Neural cell (in vitro differentiated cells): ENCODE measurements around the gene PRKCA. TPM values are rescaled to one million over a fixed set of nuclear protein-coding genes. Genes with fewer than 3 reads are reported as not detected.

Source experiments
- H2AFZ ChIP-seq: fragments of 200-600, 300-800 bp; sonication (generic), shearing (Covaris generic); 2 replicates; pipeline ENCODE4 v1.6.0; 2014; ENCODE audit warnings: low read depth, mild to moderate bottlenecking, antibody characterized with exemption, low read length, moderate library complexity
- H3F3A ChIP-seq: fragments of 200-600 bp; shearing (Covaris generic); 2 replicates; pipeline ENCODE4 v1.6.1; 2016; ENCODE audit warnings: mild to moderate bottlenecking, moderate library complexity, mixed read lengths, antibody characterized with exemption, low read length; ENCODE audit not compliant: insufficient read depth, poor library complexity, severe bottlenecking
- H3K27ac ChIP-seq: fragments of 200-600, 300-800 bp; sonication (generic), shearing (Covaris generic); 2 replicates; pipeline ENCODE4 v1.5.1; 2014; ENCODE audit warnings: mild to moderate bottlenecking, low read length, moderate library complexity
- H3K27me3 ChIP-seq: fragments of 300-800, 200-600 bp; sonication (generic), shearing (Covaris generic); 2 replicates; pipeline ENCODE4 v1.6.0; 2014; ENCODE audit warnings: mild to moderate bottlenecking, low read depth, low read length, moderate library complexity; ENCODE audit not compliant: insufficient read depth
- H3K36me3 ChIP-seq: fragments of 300-800, 200-600 bp; sonication (generic), shearing (Covaris generic); 2 replicates; pipeline ENCODE4 v1.5.1; 2014; ENCODE audit warnings: mild to moderate bottlenecking, antibody characterized with exemption, low read length, moderate library complexity; ENCODE audit not compliant: insufficient read depth
- H3K4me2 ChIP-seq: fragments of 300-800, 200-600 bp; sonication (generic), shearing (Covaris generic); 2 replicates; pipeline ENCODE4 v1.6.0; 2014; ENCODE audit warnings: mild to moderate bottlenecking, low read length
- H3K4me3 ChIP-seq: fragments of 300-800, 200-600 bp; sonication (generic), shearing (Covaris generic); 2 replicates; pipeline ENCODE4 v1.5.1; 2014; ENCODE audit warnings: mild to moderate bottlenecking, low read length, moderate library complexity
- H3K79me2 ChIP-seq: fragments of 200-600 bp; shearing (Covaris generic); replicated peaks from 2 replicates; pipeline ENCODE4 v1.6.0; 2014; ENCODE audit warnings: mild to moderate bottlenecking, low read length, moderate library complexity; ENCODE audit not compliant: insufficient read depth
- H3K9ac ChIP-seq: fragments of 300-800, 200-600 bp; sonication (generic), shearing (Covaris generic); 2 replicates; pipeline ENCODE4 v1.6.1; 2016; ENCODE audit warnings: mild to moderate bottlenecking, low read length, mixed read lengths
- H3K9me2 ChIP-seq: fragments of 200-600 bp; shearing (Covaris generic); 2 replicates; pipeline ENCODE4 v1.6.1; 2016; ENCODE audit warnings: mild to moderate bottlenecking, low read length, mixed read lengths; ENCODE audit not compliant: insufficient read depth
- H3K9me3 ChIP-seq: fragments of 200-600, 300-800 bp; sonication (generic), shearing (Covaris generic); 2 replicates; pipeline ENCODE4 v1.6.1; 2016; ENCODE audit warnings: mild to moderate bottlenecking, mixed run types, low read length, moderate library complexity, mixed read lengths
- H4K20me1 ChIP-seq: fragments of 200-600 bp; shearing (Covaris generic); 2 replicates; pipeline ENCODE4 v1.6.1; 2016; ENCODE audit warnings: mild to moderate bottlenecking, mixed run types; ENCODE audit not compliant: insufficient read depth
- EP300 ChIP-seq: fragments of 450-650 bp; conservative IDR thresholded peaks from 2 replicates; pipeline ENCODE4 v1.6.1; 2014; ENCODE audit warnings: antibody characterized with exemption, mild to moderate bottlenecking, moderate library complexity; ENCODE audit not compliant: poor library complexity, severe bottlenecking
- EZH2 ChIP-seq: fragments of 200-600, 300-800 bp; shearing (Covaris generic), sonication (generic); IDR thresholded peaks from 2 replicates; pipeline ENCODE4 v1.6.1; 2014; ENCODE audit warnings: antibody characterized with exemption, low read length, borderline replicate concordance, mild to moderate bottlenecking; ENCODE audit not compliant: insufficient read depth, poor library complexity, severe bottlenecking
- MXI1 ChIP-seq: fragments of 450-650 bp; conservative IDR thresholded peaks from 2 replicates; pipeline ENCODE4 v1.6.1; 2014; ENCODE audit warnings: antibody characterized with exemption, mild to moderate bottlenecking; ENCODE audit not compliant: poor library complexity, severe bottlenecking
- POLR2AphosphoS5 ChIP-seq: IDR thresholded peaks from 2 replicates; pipeline ENCODE4 v1.6.1; 2012
- RAD21 ChIP-seq: fragments of 450-650 bp; conservative IDR thresholded peaks from 2 replicates; pipeline ENCODE4 v1.6.1; 2014; ENCODE audit warnings: antibody characterized with exemption, mild to moderate bottlenecking, moderate library complexity
- SMC3 ChIP-seq: fragments of 450-650 bp; conservative IDR thresholded peaks from 2 replicates; pipeline ENCODE4 v1.6.1; 2014; ENCODE audit warnings: antibody characterized with exemption, mild to moderate bottlenecking, moderate library complexity; ENCODE audit not compliant: poor library complexity
- TAF1 ChIP-seq: IDR thresholded peaks from 2 replicates; pipeline ENCODE4 v1.6.1; 2012; ENCODE audit warnings: low read depth
- polyA plus RNA-seq: library from polyadenylated mRNA; depleted of rRNA; stranded (reverse); fragments of >200 nt; gene quantifications from 2 replicates; pipeline ENCODE4 v1.2.3, GENCODE V29; 2014
- TF ChIP-seq, protein P1 (sequence below): IDR thresholded peaks from 2 replicates; pipeline ENCODE4 v1.6.1; 2012; ENCODE audit warnings: borderline replicate concordance
- TF ChIP-seq, protein P2 (sequence below): fragments of 450-650 bp; IDR thresholded peaks from 2 replicates; pipeline ENCODE4 v1.5.1; 2014; ENCODE audit warnings: antibody characterized with exemption, mild to moderate bottlenecking, moderate library complexity; ENCODE audit not compliant: poor library complexity, severe bottlenecking

PRKCA gene
- polyA plus RNA-seq, 1 donor from 2014 or later = 5.9 TPM

DNA sequence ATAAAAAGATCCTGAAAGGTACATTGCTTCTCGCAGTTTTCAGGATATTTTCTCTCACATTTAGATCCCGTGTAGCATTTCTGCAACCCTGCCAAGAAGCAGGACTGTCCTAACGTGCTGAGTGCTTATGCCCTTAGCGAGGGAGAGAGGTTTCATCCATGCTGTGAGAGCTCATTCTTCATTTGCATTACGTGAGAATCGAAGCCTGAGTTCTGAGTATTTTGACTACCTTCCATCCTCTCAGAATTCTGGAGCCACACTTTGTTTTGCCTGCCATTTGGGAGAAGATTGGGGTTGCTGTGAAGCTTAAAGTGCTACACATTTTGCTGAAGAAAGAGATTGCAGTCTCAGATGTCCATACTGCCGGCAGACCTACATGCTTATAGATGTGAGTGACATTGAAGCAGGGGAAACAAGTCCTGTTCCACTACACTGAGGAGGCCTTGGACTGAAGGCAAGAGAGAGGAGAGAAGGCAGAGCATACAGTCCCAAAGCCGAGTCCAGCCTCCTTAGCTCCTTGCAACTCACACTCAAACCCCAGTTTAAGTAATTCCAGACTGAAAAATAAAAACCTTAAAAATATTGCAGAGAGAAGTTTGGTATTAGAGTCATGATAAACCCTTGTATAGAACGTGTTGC lies 183.0 kb downstream of the PRKCA start:
- Histone ChIP-seq H4K20me1 (no peaks in the 10 kb centered on the region), H3K4me2 (no peak overlapping the region), H3K36me3 (no peaks in the 10 kb centered on the region), H3K79me2 (no peaks in the 10 kb centered on the region), H3K9me3 (no peaks in the 10 kb centered on the region), H2AFZ (no peak overlapping the region), H3F3A (no peaks in the 10 kb centered on the region), H3K9ac (no peak overlapping the region), H3K27ac (no peak overlapping the region), H3K9me2 (no peaks in the 10 kb centered on the region), H3K27me3 (no peaks in the 10 kb centered on the region), H3K4me3 (no peak overlapping the region)
- TF ChIP-seq MXI1 = no peak
- TF ChIP-seq, protein P1, sequence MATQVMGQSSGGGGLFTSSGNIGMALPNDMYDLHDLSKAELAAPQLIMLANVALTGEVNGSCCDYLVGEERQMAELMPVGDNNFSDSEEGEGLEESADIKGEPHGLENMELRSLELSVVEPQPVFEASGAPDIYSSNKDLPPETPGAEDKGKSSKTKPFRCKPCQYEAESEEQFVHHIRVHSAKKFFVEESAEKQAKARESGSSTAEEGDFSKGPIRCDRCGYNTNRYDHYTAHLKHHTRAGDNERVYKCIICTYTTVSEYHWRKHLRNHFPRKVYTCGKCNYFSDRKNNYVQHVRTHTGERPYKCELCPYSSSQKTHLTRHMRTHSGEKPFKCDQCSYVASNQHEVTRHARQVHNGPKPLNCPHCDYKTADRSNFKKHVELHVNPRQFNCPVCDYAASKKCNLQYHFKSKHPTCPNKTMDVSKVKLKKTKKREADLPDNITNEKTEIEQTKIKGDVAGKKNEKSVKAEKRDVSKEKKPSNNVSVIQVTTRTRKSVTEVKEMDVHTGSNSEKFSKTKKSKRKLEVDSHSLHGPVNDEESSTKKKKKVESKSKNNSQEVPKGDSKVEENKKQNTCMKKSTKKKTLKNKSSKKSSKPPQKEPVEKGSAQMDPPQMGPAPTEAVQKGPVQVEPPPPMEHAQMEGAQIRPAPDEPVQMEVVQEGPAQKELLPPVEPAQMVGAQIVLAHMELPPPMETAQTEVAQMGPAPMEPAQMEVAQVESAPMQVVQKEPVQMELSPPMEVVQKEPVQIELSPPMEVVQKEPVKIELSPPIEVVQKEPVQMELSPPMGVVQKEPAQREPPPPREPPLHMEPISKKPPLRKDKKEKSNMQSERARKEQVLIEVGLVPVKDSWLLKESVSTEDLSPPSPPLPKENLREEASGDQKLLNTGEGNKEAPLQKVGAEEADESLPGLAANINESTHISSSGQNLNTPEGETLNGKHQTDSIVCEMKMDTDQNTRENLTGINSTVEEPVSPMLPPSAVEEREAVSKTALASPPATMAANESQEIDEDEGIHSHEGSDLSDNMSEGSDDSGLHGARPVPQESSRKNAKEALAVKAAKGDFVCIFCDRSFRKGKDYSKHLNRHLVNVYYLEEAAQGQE = no peak
- no peak for TF ChIP-seq POLR2AphosphoS5
- TF ChIP-seq EZH2 = no peak
- TF ChIP-seq, protein P2, sequence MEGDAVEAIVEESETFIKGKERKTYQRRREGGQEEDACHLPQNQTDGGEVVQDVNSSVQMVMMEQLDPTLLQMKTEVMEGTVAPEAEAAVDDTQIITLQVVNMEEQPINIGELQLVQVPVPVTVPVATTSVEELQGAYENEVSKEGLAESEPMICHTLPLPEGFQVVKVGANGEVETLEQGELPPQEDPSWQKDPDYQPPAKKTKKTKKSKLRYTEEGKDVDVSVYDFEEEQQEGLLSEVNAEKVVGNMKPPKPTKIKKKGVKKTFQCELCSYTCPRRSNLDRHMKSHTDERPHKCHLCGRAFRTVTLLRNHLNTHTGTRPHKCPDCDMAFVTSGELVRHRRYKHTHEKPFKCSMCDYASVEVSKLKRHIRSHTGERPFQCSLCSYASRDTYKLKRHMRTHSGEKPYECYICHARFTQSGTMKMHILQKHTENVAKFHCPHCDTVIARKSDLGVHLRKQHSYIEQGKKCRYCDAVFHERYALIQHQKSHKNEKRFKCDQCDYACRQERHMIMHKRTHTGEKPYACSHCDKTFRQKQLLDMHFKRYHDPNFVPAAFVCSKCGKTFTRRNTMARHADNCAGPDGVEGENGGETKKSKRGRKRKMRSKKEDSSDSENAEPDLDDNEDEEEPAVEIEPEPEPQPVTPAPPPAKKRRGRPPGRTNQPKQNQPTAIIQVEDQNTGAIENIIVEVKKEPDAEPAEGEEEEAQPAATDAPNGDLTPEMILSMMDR = no peak
- no peak for TF ChIP-seq SMC3
- TF ChIP-seq RAD21 = no peak
- no peak for TF ChIP-seq TAF1
- no peak for TF ChIP-seq EP300

DNA sequence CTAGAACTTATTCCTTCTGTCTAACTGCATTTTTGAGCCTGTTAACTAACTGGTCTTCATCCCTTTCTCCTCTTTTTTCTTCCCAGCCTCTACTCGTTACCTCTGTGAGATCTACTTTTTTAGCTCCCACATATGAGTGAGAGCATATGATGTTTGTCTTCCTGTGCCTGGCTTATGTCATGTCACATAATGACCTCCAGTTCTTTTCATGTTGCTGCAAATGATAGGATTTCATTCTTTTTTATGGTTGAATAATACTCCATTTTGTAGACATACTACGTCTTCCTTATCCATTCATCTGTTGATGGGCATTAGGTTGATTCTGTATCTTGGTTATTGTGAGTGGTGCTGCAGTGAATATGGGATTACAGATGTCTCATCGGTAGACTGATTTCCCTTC lies 184.7 kb downstream of the PRKCA start:
- H3K4me2 ChIP-seq = no peak overlapping the region
- no peaks in the 10 kb centered on the region for H3K9me2 ChIP-seq
- TF ChIP-seq, protein P2 = no peak
- TF ChIP-seq TAF1 (no peak), EP300 (no peak), RAD21 (no peak), POLR2AphosphoS5 (no peak), EZH2 (no peak), SMC3 (no peak), MXI1 (no peak)
- TF ChIP-seq, protein P1 = no peak
- no peak overlapping the region for H3K4me3 ChIP-seq
- no peaks in the 10 kb centered on the region for H3F3A ChIP-seq
- no peaks in the 10 kb centered on the region for H3K79me2 ChIP-seq
- H3K36me3 ChIP-seq = no peaks in the 10 kb centered on the region
- no peak overlapping the region for H2AFZ ChIP-seq
- H3K9ac ChIP-seq = no peak overlapping the region
- no peak overlapping the region for H3K27ac ChIP-seq
- H4K20me1 ChIP-seq = no peaks in the 10 kb centered on the region
- H3K9me3 ChIP-seq = no peaks in the 10 kb centered on the region
- no peaks in the 10 kb centered on the region for H3K27me3 ChIP-seq
